SH-SY5Y (cell line): Measurements from ENCODE around the gene CALML4.

Source experiments
- GATA2 ChIP-seq: IDR thresholded peaks from 2 replicates; pipeline ENCODE4 v1.6.1; 2011; ENCODE audit warnings: mild to moderate bottlenecking, low read depth, low read length
- GATA3 ChIP-seq: IDR thresholded peaks from 2 replicates; pipeline ENCODE4 v1.6.1; 2011; ENCODE audit warnings: low read depth, mild to moderate bottlenecking, low read length, moderate library complexity

DNA sequence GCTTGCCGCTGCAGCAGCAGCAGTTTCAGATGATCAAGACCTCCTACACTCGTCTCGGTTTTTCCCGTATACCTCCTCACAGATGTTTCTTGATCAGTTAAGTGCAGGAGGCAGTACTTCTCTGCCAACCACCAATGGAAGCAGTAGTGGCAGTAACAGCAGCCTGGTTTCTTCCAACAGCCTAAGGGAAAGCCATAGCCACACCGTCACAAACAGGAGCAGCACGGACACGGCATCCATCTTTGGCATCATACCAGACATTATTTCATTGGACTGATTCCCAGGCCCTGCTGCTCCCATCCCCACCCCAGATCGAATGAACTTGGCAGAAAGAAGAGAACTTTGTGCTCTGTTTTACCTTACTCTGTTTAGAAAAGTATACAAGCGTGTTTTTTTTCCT lies 17.6 kb downstream of the CALML4 start:
- TF ChIP-seq GATA2 (peak; percentile 53), GATA3 (no peak)
